A673 (cell line): ENCODE data around the gene IQGAP2. TPM values are rescaled to one million over a fixed set of nuclear protein-coding genes. Genes with fewer than 3 reads are reported as not detected.

Experiments
- BruUV-seq: library from RNA; stranded (reverse); fragments of 400-500 nt; replicated peaks from 2 replicates; lab custom pipeline; 2021; lab: Mats Ljungman, UMichigan
- CTCF ChIA-PET: fragments of 300-600 bp; sonication (Branson Sonifier 250); formaldehyde crosslinking; loops from one replicate; lab custom pipeline; 2022; ENCODE audit warnings: antibody characterized with exemption; lab: Charles Lee
- POLR2A ChIA-PET: fragments of 300-600 bp; sonication (Branson Sonifier 250); formaldehyde crosslinking; loops from one replicate; lab custom pipeline; 2022; ENCODE audit warnings: antibody characterized with exemption; ENCODE audit not compliant: low non-redundant PET; lab: Charles Lee
- DNase-seq: peaks from one replicate; pipeline ENCODE4 v3.0.0-alpha.2; 2015; ENCODE audit warnings: low spot score
- H3K27ac ChIP-seq: fragments of 200-600 bp; sonication (generic); 2 replicates; pipeline ENCODE4 v1.5.1; 2016; ENCODE audit warnings: mixed run types, low read depth, mild to moderate bottlenecking, mixed read lengths, antibody characterized with exemption, low read length; ENCODE audit not compliant: poor library complexity, severe bottlenecking
- H3K27me3 ChIP-seq: fragments of 200-600 bp; sonication (generic); replicated peaks from 2 replicates; pipeline ENCODE4 v1.6.1; 2017; ENCODE audit warnings: mixed run types, low read depth, mild to moderate bottlenecking, mixed read lengths, antibody characterized with exemption, low read length; ENCODE audit not compliant: insufficient read depth, poor library complexity
- H3K36me3 ChIP-seq: fragments of 200-600 bp; sonication (generic); 2 replicates; pipeline ENCODE4 v1.6.1; 2016; ENCODE audit warnings: mixed run types, mild to moderate bottlenecking, mixed read lengths, antibody characterized with exemption, low read length; ENCODE audit not compliant: insufficient read depth, poor library complexity, severe bottlenecking
- H3K4me1 ChIP-seq: fragments of 200-600 bp; sonication (generic); 2 replicates; pipeline ENCODE4 v1.6.1; 2017; ENCODE audit warnings: mixed run types, mild to moderate bottlenecking, mixed read lengths, antibody characterized with exemption, low read length; ENCODE audit not compliant: insufficient read depth, poor library complexity, severe bottlenecking
- H3K4me3 ChIP-seq: fragments of 200-600 bp; sonication (generic); 2 replicates; pipeline ENCODE4 v1.5.1; 2016; ENCODE audit warnings: low read depth, mixed run types, mild to moderate bottlenecking, mixed read lengths, low read length; ENCODE audit not compliant: poor library complexity, severe bottlenecking
- H3K9me3 ChIP-seq: fragments of 200-600 bp; sonication (generic); 2 replicates; pipeline ENCODE4 v1.6.1; 2016; ENCODE audit warnings: mixed run types, low read depth, mild to moderate bottlenecking, mixed read lengths, antibody characterized with exemption, low read length; ENCODE audit not compliant: poor library complexity, severe bottlenecking
- CTCF ChIP-seq: fragments of 300-800, 200-600 bp; sonication (generic); conservative IDR thresholded peaks from 2 replicates; pipeline ENCODE4 v1.5.1; 2017; ENCODE audit warnings: low read depth, mild to moderate bottlenecking, antibody characterized with exemption, low read length, moderate library complexity, mixed read lengths
- EZH2 ChIP-seq: fragments of 200-600 bp; sonication (generic); IDR thresholded peaks from 2 replicates; pipeline ENCODE4 v1.6.1; 2017; ENCODE audit warnings: borderline replicate concordance, low read depth, mild to moderate bottlenecking, mixed read lengths, antibody characterized with exemption, low read length; ENCODE audit not compliant: poor library complexity, severe bottlenecking
- intact Hi-C: fragments of 100-400 bp; cut with micrococcal nuclease; formaldehyde crosslinking; loops from one replicate; pipeline ENCODE4 v1.10.0; 2022; ENCODE audit not compliant: unreplicated experiment
- total RNA-seq: library from RNA; stranded (reverse); gene quantifications from 2 replicates; pipeline ENCODE4 v1.2.3, GENCODE V29; 2021

Gene IQGAP2
- total RNA-seq, 1 experiment from 2014 or later, result 26.8 TPM

GRCh38 chr5:76669245-76669644 is 266.2 kb downstream of the IQGAP2 start:
- BruUV-seq, result no TSS peak
- TF ChIP-seq CTCF (no peak), EZH2 (no peak)
- Histone ChIP-seq H3K36me3 (no peaks in the 10 kb centered on the region), H3K27me3 (no peaks in the 10 kb centered on the region), H3K4me1 (no peaks in the 10 kb centered on the region), H3K4me3 (no peak overlapping the region), H3K27ac (no peak overlapping the region), H3K9me3 (no peaks in the 10 kb centered on the region)
- POLR2A ChIA-PET, result no interaction called here
- DNase-seq, result no peak
- intact Hi-C loops, result no loop called here
- CTCF ChIA-PET, result no interaction called here

- Histone ChIP-seq H3K36me3 (no peaks in the 10 kb centered on the region), H3K9me3 (no peaks in the 10 kb centered on the region), H3K4me3 (no peak overlapping the region), H3K27me3 (no peaks in the 10 kb centered on the region), H3K4me1 (no peaks in the 10 kb centered on the region), H3K27ac (no peak overlapping the region)
- BruUV-seq, result no TSS peak
- ChIA-PET CTCF (no interaction called here), POLR2A (no interaction called here)
- intact Hi-C loops, result no loop called here
- TF ChIP-seq EZH2 (no peak), CTCF (no peak)
- DNase-seq, result no peak
Observed at GRCh38 chr5:76670508-76670907, 267.4 kb downstream of the IQGAP2 start.

- Histone ChIP-seq H3K36me3 (no peaks in the 10 kb centered on the region), H3K4me1 (no peaks in the 10 kb centered on the region), H3K27ac (no peak overlapping the region), H3K27me3 (no peaks in the 10 kb centered on the region), H3K9me3 (no peaks in the 10 kb centered on the region), H3K4me3 (no peak overlapping the region)
- no peak for DNase-seq
- ChIA-PET POLR2A (no interaction called here), CTCF (no interaction called here)
- no peak for TF ChIP-seq EZH2
- TF ChIP-seq CTCF, result no peak
- BruUV-seq, result no TSS peak
- intact Hi-C loops, result no loop called here
Observed at GRCh38 chr5:76672242-76672641, 269.2 kb downstream of the IQGAP2 start.
